Measurements from ENCODE around the gene A1CF.

Gene A1CF

GRCh38 chr10:50846753-50847152 is 38.7 kb downstream of the A1CF start:
- FAIRE-seq (no peak), DNase-seq (ENCODE audit: insufficient read length, low spot score) (no peak)
- TF ChIP-seq CTCF (IDR thresholded peaks at IDR 0.05; ENCODE audit: insufficient read depth, missing control alignments) = no peak

GRCh38 chr10:50837095-50837494 is 48.3 kb downstream of the A1CF start:
- TF ChIP-seq CTCF (IDR thresholded peaks at IDR 0.05; ENCODE audit: insufficient read depth, missing control alignments) = no peak
- FAIRE-seq (no peak), DNase-seq (ENCODE audit: insufficient read length, low spot score) (no peak)

- TF ChIP-seq CTCF (IDR thresholded peaks at IDR 0.05; ENCODE audit: insufficient read depth, missing control alignments) = no peak
- DNase-seq (ENCODE audit: insufficient read length, low spot score) (no peak), FAIRE-seq (no peak)
Observed at GRCh38 chr10:50832171-50832751, 53.2 kb downstream of the A1CF start.

GRCh38 chr10:50830066-50830465 is 55.4 kb downstream of the A1CF start:
- no peak for DNase-seq (ENCODE audit: insufficient read length, low spot score)
- TF ChIP-seq CTCF (IDR thresholded peaks at IDR 0.05; ENCODE audit: insufficient read depth, missing control alignments) = no peak
- FAIRE-seq = no peak

GRCh38 chr10:50824782-50825181 is 60.6 kb downstream of the A1CF start:
- FAIRE-seq = no peak
- no peak for TF ChIP-seq CTCF (IDR thresholded peaks at IDR 0.05; ENCODE audit: insufficient read depth, missing control alignments)

GRCh38 chr10:50823789-50824188 is 61.6 kb downstream of the A1CF start:
- TF ChIP-seq CTCF (IDR thresholded peaks at IDR 0.05; ENCODE audit: insufficient read depth, missing control alignments) = no peak
- DNase-seq (ENCODE audit: insufficient read length, low spot score) (no peak), FAIRE-seq (no peak)

More at GRCh38 chr10:50824782-50825181, 60.6 kb downstream of the A1CF start:
- no peak for DNase-seq (ENCODE audit: insufficient read length, low spot score)

GRCh38 chr10:50809596-50809995 is 75.8 kb downstream of the A1CF start:
- TF ChIP-seq CTCF (IDR thresholded peaks at IDR 0.05; ENCODE audit: insufficient read depth, missing control alignments) = no peak
- no peak for DNase-seq (ENCODE audit: insufficient read length, low spot score)
- no peak for FAIRE-seq

Measured in D721Med (cell line).